Endothelial cell of umbilical vein (primary cell): ENCODE results near the gene TRPM3. TPM values are rescaled to one million over a fixed set of nuclear protein-coding genes. Genes with fewer than 3 reads are reported as not detected.

Experiments
- BruUV-seq: library from RNA; stranded (reverse); fragments of 400-500 nt; replicated peaks from 2 replicates; lab custom pipeline; 2021; lab: Mats Ljungman, UMichigan
- CTCF ChIA-PET: fragments of 300-600, 350-600 bp; sonication (Branson Sonifier 250); formaldehyde crosslinking; loops from one replicate; lab custom pipeline; 2021; ENCODE audit warnings: antibody characterized with exemption, inconsistent platforms; lab: Charles Lee
- POLR2A ChIA-PET: fragments of 300-600, 350-600 bp; sonication (Branson Sonifier 250); formaldehyde crosslinking; loops from one replicate; lab custom pipeline; 2021; ENCODE audit warnings: antibody characterized with exemption, inconsistent platforms; lab: Charles Lee
- DNase-seq: peaks from one replicate; pipeline ENCODE4 v3.0.0-alpha.2; 2011; ENCODE audit warnings: low read depth, low spot score
- FAIRE-seq: peaks from 2 replicates; lab custom pipeline; 2011; peaks lifted over from hg19 to GRCh38; lab: Jason Lieb, UNC
- H2AFZ ChIP-seq: 2 replicates; pipeline ENCODE4 v1.6.0; 2012; ENCODE audit warnings: low read depth, low read length, control low read depth, inconsistent platforms
- H3K27ac ChIP-seq: 2 replicates; pipeline ENCODE4 v1.5.1; 2011; ENCODE audit warnings: low read depth, mild to moderate bottlenecking, control low read depth, low read length, moderate library complexity; ENCODE audit not compliant: insufficient read depth
- H3K27me3 ChIP-seq, 2 experiments: 2 replicates each; pipeline versions ENCODE4 v1.6.0 to v1.6.1; 2011; ENCODE audit warnings: low read length in 2 of 2, mixed read lengths in 1 of 2; ENCODE audit not compliant: control insufficient read depth in 2 of 2, insufficient read depth in 2 of 2
- H3K36me3 ChIP-seq, 2 experiments: 2 replicates in 1 of 2; 3 replicates in 1 of 2; pipeline ENCODE4 v1.5.1; 2011; ENCODE audit warnings: low read length in 2 of 2, mild to moderate bottlenecking in 1 of 2, moderate library complexity in 1 of 2; ENCODE audit not compliant: control insufficient read depth in 2 of 2, insufficient read depth in 2 of 2; ENCODE audit errors: extremely low read depth in 1 of 2
- H3K4me1 ChIP-seq: 3 replicates; pipeline ENCODE4 v1.5.1; 2011; ENCODE audit warnings: mild to moderate bottlenecking, low read length; ENCODE audit not compliant: control insufficient read depth, insufficient read depth; ENCODE audit errors: extremely low read depth
- H3K4me2 ChIP-seq: 2 replicates; pipeline ENCODE4 v1.6.1; 2011; ENCODE audit warnings: low read length, control low read depth, mixed read lengths; ENCODE audit not compliant: insufficient read depth
- H3K4me3 ChIP-seq, 3 experiments: fragments of 200-600 bp in 1 of 3; sonication (generic), shearing (Covaris generic) in 1 of 3; replicated peaks in 1 of 3; 2 replicates each; pipeline ENCODE4 v1.5.1; 2011 to 2016; ENCODE audit warnings: control low read depth in 3 of 3, low read length in 3 of 3, mild to moderate bottlenecking in 2 of 3, inconsistent platforms in 1 of 3, low read depth in 1 of 3, moderate library complexity in 1 of 3; ENCODE audit not compliant: insufficient read depth in 1 of 3
- H3K79me2 ChIP-seq: 2 replicates; pipeline ENCODE4 v1.6.0; 2012; ENCODE audit warnings: low read length, inconsistent platforms; ENCODE audit not compliant: control insufficient read depth, insufficient read depth
- H3K9ac ChIP-seq: replicated peaks from 2 replicates; pipeline ENCODE3; 2011; ENCODE audit warnings: low read length, control low read depth; ENCODE audit not compliant: insufficient read depth; ENCODE audit errors: extremely low read depth
- H3K9me1 ChIP-seq: replicated peaks from 3 replicates; pipeline ENCODE4 v1.6.0; 2011; ENCODE audit warnings: mild to moderate bottlenecking, low read length; ENCODE audit not compliant: control insufficient read depth, insufficient read depth; ENCODE audit errors: extremely low read depth
- H3K9me3 ChIP-seq: replicated peaks from 2 replicates; pipeline ENCODE4 v1.5.1; 2012; ENCODE audit warnings: low read length, inconsistent platforms; ENCODE audit not compliant: control insufficient read depth, insufficient read depth
- H4K20me1 ChIP-seq: replicated peaks from 2 replicates; pipeline ENCODE3; 2011; ENCODE audit warnings: mild to moderate bottlenecking, low read length; ENCODE audit not compliant: control insufficient read depth, insufficient read depth; ENCODE audit errors: extremely low read depth
- EZH2 ChIP-seq: IDR thresholded peaks from 2 replicates; pipeline ENCODE4 v1.6.1; 2012; ENCODE audit warnings: borderline replicate concordance, low read depth, mild to moderate bottlenecking, moderate library complexity, low read length, inconsistent platforms; ENCODE audit not compliant: severe bottlenecking
- FOS ChIP-seq: IDR thresholded peaks from 2 replicates; pipeline ENCODE4 v1.6.1; 2011; ENCODE audit warnings: mild to moderate bottlenecking, low read length, moderate library complexity, borderline replicate concordance; ENCODE audit not compliant: insufficient read depth
- GATA2 ChIP-seq: IDR thresholded peaks from 2 replicates; pipeline ENCODE4 v1.7.0; 2011; ENCODE audit warnings: low read depth, mild to moderate bottlenecking, moderate library complexity, mixed read lengths, low read length; ENCODE audit not compliant: insufficient read length, insufficient read depth
- JUN ChIP-seq: IDR thresholded peaks from 2 replicates; pipeline ENCODE4 v1.6.1; 2011; ENCODE audit warnings: borderline replicate concordance, low read depth; ENCODE audit not compliant: insufficient read length, insufficient read depth
- MYC ChIP-seq: IDR thresholded peaks from one replicate; pipeline ENCODE4 v1.6.1; 2011; ENCODE audit warnings: mild to moderate bottlenecking, low read depth, low read length
- POLR2A ChIP-seq: IDR thresholded peaks from 2 replicates; pipeline ENCODE4 v1.6.1; 2012; ENCODE audit warnings: low read depth, mild to moderate bottlenecking, control low read depth, low read length
- POLR2AphosphoS5 ChIP-seq: IDR thresholded peaks from 2 replicates; pipeline ENCODE4 v1.6.1; 2012; ENCODE audit warnings: low read depth, mild to moderate bottlenecking, control low read depth, low read length, moderate library complexity; ENCODE audit not compliant: insufficient read depth
- dilution Hi-C: fragments of 300-500 bp; cut with MboI; formaldehyde crosslinking; loops from one replicate; pipeline ENCODE4 v1.15.0; 2019; ENCODE audit warnings: low sequenced_read_pairs; ENCODE audit not compliant: extremely low pct_ligation_motif_present
- intact Hi-C: fragments of 100-400 bp; cut with micrococcal nuclease; formaldehyde crosslinking; loops from one replicate; pipeline ENCODE4 v1.10.0; 2022
- polyA plus RNA-seq, 4 experiments: library from polyadenylated mRNA; depleted of rRNA in 3 of 4; stranded (reverse) in 3 of 4; unstranded in 1 of 4; fragments of >200 nt; gene quantifications; 2 replicates each; pipeline versions ENCODE4 v1.2.1 to v1.2.3, GENCODE V29; 2011 to 2012; ENCODE audit warnings: missing spikeins in 1 of 4
- total RNA-seq: library from RNA; stranded (reverse); gene quantifications from 2 replicates; pipeline ENCODE4 v1.2.3, GENCODE V29; 2021
- TF ChIP-seq, protein P1 (sequence below), 2 donors: IDR thresholded peaks; 1 replicate in 1 of 2; 2 replicates in 1 of 2; pipeline ENCODE4 v1.5.1; 2011; ENCODE audit warnings: low read length in 2 of 2, mild to moderate bottlenecking in 2 of 2, moderate library complexity in 2 of 2, control low read depth in 1 of 2, inconsistent platforms in 1 of 2, low read depth in 1 of 2; ENCODE audit not compliant: insufficient read depth in 1 of 2; ENCODE audit errors: extremely low read depth in 1 of 2
- TF ChIP-seq, protein P2 (sequence below): IDR thresholded peaks from 2 replicates; pipeline ENCODE4 v1.6.1; 2011; ENCODE audit not compliant: insufficient read depth, insufficient read length

TRPM3 gene
- total and polyA plus RNA-seq, 2 donors (not counting 3 experiments of a cell fraction or from before 2014, with no cell fraction given): 0.17 to 0.33 TPM

DNA sequence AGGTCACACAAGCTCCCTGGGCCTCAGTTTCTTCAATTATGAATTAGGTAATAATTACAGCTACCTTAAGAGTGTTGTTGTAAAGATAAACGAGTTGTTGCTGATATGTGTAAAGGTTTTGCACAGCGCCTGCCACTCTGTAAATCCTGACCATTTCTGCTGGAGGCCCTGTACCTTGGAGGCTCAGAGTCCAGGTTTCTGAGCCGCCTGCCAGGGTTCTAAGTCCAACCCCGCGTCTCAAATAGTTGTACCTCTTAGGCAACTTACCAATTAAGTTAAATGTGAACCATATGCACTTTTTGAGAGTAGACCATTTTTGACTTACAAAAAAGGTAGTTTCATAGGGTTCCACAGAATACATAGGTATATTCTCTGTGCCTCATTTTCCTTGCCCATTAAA lies 550.2 kb downstream of the TRPM3 start:
- Histone ChIP-seq H3K4me1 (no peaks in the 10 kb centered on the region), H3K27ac (no peak overlapping the region), H2AFZ (no peak overlapping the region), H3K9ac (no peak overlapping the region), H3K4me2 (no peak overlapping the region), H3K4me3 (no peak overlapping the region), H3K36me3 (no peaks in the 10 kb centered on the region), H3K9me1 (no peaks in the 10 kb centered on the region), H3K79me2 (no peaks in the 10 kb centered on the region), H4K20me1 (no peaks in the 10 kb centered on the region), H3K9me3 (no peaks in the 10 kb centered on the region), H3K27me3 (no peaks in the 10 kb centered on the region)
- no TSS peak for BruUV-seq
- dilution Hi-C loops: no loop called here
- FAIRE-seq: no peak
- ChIA-PET POLR2A (no interaction called here), CTCF (interaction anchor here (0.9 kb wide), 1 partner anchor 31 kb away, joined by 3 read pairs; no protein-coding TSS in a partner anchor)
- TF ChIP-seq POLR2AphosphoS5: no peak
- TF ChIP-seq, protein P1, sequence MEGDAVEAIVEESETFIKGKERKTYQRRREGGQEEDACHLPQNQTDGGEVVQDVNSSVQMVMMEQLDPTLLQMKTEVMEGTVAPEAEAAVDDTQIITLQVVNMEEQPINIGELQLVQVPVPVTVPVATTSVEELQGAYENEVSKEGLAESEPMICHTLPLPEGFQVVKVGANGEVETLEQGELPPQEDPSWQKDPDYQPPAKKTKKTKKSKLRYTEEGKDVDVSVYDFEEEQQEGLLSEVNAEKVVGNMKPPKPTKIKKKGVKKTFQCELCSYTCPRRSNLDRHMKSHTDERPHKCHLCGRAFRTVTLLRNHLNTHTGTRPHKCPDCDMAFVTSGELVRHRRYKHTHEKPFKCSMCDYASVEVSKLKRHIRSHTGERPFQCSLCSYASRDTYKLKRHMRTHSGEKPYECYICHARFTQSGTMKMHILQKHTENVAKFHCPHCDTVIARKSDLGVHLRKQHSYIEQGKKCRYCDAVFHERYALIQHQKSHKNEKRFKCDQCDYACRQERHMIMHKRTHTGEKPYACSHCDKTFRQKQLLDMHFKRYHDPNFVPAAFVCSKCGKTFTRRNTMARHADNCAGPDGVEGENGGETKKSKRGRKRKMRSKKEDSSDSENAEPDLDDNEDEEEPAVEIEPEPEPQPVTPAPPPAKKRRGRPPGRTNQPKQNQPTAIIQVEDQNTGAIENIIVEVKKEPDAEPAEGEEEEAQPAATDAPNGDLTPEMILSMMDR (IDR thresholded peaks at IDR 0.05; ENCODE audit: extremely low read depth in 1 of 2, insufficient read depth in 1 of 2, low read depth in 1 of 2, low read length in 2 of 2): no peak
- no peak for TF ChIP-seq GATA2
- TF ChIP-seq FOS: no peak
- TF ChIP-seq, protein P2, sequence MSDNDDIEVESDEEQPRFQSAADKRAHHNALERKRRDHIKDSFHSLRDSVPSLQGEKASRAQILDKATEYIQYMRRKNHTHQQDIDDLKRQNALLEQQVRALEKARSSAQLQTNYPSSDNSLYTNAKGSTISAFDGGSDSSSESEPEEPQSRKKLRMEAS: no peak
- TF ChIP-seq POLR2A: no peak
- TF ChIP-seq EZH2: no peak
- no peak for TF ChIP-seq MYC
- TF ChIP-seq JUN: no peak
- no peak for DNase-seq
- intact Hi-C loops: no loop called here
